Duodenal mucosa (tissue), 2 donors: ENCODE measurements around the gene ABCA7.

ENCODE experiments used
- H3K27ac ChIP-seq: one replicate; pipeline ENCODE4 v1.7.0; 2013; ENCODE audit warnings: low read depth, low read length
- H3K27me3 ChIP-seq, 2 donors: one replicate each; pipeline ENCODE4 v1.7.0; 2013; ENCODE audit warnings: low read length in 2 of 2, control low read depth in 1 of 2; ENCODE audit not compliant: insufficient read depth in 2 of 2, control insufficient read depth in 1 of 2
- H3K36me3 ChIP-seq, 2 donors: one replicate each; pipeline ENCODE4 v1.7.0; 2013; ENCODE audit warnings: low read length in 2 of 2, control low read depth in 1 of 2; ENCODE audit not compliant: insufficient read depth in 2 of 2, control insufficient read depth in 1 of 2
- H3K4me1 ChIP-seq, 2 donors: one replicate each; pipeline ENCODE4 v1.7.0; 2013; ENCODE audit warnings: low read length in 2 of 2, control low read depth in 1 of 2; ENCODE audit not compliant: insufficient read depth in 2 of 2, control insufficient read depth in 1 of 2
- H3K4me3 ChIP-seq, 2 donors: one replicate each; pipeline ENCODE4 v1.7.0; 2013; ENCODE audit warnings: low read length in 2 of 2, low read depth in 1 of 2
- H3K9ac ChIP-seq, 2 donors: one replicate each; pipeline ENCODE4 v1.7.0; 2013; ENCODE audit warnings: low read length in 2 of 2, low read depth in 1 of 2
- H3K9me3 ChIP-seq, 2 donors: one replicate each; pipeline ENCODE4 v1.7.0; 2013; ENCODE audit warnings: low read length in 2 of 2, control low read depth in 1 of 2; ENCODE audit not compliant: control insufficient read depth in 1 of 2

The ABCA7 gene, protein sequence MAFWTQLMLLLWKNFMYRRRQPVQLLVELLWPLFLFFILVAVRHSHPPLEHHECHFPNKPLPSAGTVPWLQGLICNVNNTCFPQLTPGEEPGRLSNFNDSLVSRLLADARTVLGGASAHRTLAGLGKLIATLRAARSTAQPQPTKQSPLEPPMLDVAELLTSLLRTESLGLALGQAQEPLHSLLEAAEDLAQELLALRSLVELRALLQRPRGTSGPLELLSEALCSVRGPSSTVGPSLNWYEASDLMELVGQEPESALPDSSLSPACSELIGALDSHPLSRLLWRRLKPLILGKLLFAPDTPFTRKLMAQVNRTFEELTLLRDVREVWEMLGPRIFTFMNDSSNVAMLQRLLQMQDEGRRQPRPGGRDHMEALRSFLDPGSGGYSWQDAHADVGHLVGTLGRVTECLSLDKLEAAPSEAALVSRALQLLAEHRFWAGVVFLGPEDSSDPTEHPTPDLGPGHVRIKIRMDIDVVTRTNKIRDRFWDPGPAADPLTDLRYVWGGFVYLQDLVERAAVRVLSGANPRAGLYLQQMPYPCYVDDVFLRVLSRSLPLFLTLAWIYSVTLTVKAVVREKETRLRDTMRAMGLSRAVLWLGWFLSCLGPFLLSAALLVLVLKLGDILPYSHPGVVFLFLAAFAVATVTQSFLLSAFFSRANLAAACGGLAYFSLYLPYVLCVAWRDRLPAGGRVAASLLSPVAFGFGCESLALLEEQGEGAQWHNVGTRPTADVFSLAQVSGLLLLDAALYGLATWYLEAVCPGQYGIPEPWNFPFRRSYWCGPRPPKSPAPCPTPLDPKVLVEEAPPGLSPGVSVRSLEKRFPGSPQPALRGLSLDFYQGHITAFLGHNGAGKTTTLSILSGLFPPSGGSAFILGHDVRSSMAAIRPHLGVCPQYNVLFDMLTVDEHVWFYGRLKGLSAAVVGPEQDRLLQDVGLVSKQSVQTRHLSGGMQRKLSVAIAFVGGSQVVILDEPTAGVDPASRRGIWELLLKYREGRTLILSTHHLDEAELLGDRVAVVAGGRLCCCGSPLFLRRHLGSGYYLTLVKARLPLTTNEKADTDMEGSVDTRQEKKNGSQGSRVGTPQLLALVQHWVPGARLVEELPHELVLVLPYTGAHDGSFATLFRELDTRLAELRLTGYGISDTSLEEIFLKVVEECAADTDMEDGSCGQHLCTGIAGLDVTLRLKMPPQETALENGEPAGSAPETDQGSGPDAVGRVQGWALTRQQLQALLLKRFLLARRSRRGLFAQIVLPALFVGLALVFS (N-terminal part only)

DNA sequence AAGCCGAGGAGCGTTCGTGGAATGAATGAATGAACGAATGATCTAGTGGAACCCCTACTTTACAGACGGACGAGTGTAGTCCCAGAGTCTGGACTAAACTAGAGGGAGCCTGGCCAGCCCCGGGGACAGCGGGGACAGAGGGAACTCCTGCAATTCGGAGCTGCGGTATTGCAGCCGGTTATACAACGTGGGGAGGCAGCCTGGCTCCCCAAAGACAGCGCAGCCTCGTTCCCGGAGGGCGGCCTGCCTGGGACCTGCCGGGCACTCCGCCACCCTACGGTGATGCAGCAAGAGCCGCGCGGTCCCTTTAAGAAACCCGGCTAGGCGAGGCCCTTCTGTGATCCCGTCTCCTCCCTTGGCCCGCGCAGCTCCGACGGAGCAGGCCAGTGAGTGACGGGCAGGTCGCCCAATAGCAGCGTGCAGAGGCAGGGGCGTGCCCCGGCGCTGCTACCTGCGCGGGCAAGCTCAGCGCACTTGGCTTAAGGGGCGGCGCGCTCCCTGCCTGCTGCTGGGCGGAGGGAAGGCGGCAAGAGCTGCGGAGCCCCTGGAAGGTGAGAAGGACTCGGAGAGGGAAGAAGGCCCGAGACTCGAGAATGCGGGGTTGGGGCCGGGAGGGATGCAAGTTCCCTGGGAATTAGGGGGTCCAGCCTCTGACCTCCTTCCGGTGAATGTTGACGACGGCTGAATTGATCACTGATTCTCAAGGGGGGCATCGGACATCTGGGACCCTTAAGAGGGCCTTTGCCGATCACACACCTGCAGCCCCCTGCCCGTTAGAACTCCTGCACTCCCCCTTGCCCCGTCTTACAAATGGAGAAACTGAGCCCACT is at the start of gene ABCA7:
ABCA7 (plus strand) TSS at position 462 of the 830 bp plus-strand sequence. CDS start 1,255 bp downstream, outside the sequence.
- Histone ChIP-seq H3K27me3 (no peaks in the 10 kb centered on the region), H3K36me3 (peaks cover 0 to 5% of the 10 kb centered on the region in 2 donors), H3K4me3 (peak within 1 kb of the TSS; percentile 71 to 81), H3K27ac (no peak within 1 kb of the TSS), H3K9me3 (no peaks in the 10 kb centered on the region), H3K9ac (peak within 1 kb of the TSS; percentile 69 to 73), H3K4me1 (peaks cover 27 to 55% of the 10 kb centered on the region in 2 donors)

GRCh38 chr19:990119-990571 is 49.8 kb upstream of the ABCA7 start:
- H3K4me3 ChIP-seq = no peak overlapping the region
- no peak overlapping the region for H3K9ac ChIP-seq
- peaks cover 0 to 25% of the 10 kb centered on the region in 2 donors for H3K36me3 ChIP-seq
- H3K27me3 ChIP-seq = peaks cover under 1% of the 10 kb centered on the region in 2 donors
- peaks cover 0 to 2% of the 10 kb centered on the region in 2 donors for H3K4me1 ChIP-seq
- H3K27ac ChIP-seq = no peak overlapping the region
- H3K9me3 ChIP-seq = no peaks in the 10 kb centered on the region

- no peaks in the 10 kb centered on the region for H3K9me3 ChIP-seq
- H3K9ac ChIP-seq = no peak overlapping the region
- H3K4me1 ChIP-seq = no peaks in the 10 kb centered on the region
- H3K36me3 ChIP-seq = peaks cover 0 to 24% of the 10 kb centered on the region in 2 donors
- peaks cover 6% of the 10 kb centered on the region in 2 donors for H3K27me3 ChIP-seq
- no peak overlapping the region for H3K27ac ChIP-seq
- H3K4me3 ChIP-seq = no peak overlapping the region
These were observed 49.2 kb upstream of the ABCA7 start for GRCh38 chr19:990746-991145.

GRCh38 chr19:991174-991931 is 48.6 kb upstream of the ABCA7 start:
- H3K36me3 ChIP-seq = peaks cover 0 to 21% of the 10 kb centered on the region in 2 donors

DNA sequence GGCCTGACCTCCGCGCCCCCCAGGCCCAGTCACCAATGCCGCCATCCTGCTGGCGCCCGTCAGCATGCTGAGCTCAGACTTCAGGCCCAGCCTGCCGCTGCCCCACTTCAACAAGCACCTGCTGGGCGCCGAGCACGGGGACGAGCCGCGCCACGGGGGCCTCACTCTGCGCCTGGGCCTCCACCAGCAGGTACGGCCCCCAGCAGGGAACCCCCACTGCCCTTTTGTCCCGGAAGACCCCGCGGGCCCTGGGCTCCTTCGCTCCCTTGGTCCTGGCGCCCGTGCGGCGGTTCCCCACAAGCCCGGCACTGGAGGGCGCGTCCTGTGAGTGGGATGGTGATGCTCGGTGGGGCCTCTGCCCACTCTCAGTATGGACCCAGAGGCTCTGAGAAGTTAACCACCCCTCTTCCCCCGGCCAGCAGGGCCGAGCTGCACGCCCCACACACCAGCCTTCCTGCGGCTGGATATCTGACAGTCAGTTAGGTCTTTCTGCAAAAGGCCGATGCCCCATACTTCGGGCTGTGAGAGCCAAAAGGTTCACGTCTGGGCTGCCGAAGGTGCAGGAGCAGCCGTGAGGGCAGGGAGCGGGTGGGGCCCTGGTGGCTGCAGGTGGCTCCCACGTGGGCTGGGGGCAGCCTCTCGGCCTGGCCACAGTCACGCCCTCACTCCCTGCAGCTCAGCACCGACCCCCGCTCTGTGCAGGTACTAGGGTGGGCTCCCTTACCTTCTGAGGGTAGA is 47.8 kb upstream of the ABCA7 start:
- Histone ChIP-seq H3K4me1 (no peaks in the 10 kb centered on the region), H3K36me3 (peaks cover 0 to 15% of the 10 kb centered on the region in 2 donors), H3K27ac (no peak overlapping the region), H3K4me3 (no peak overlapping the region), H3K9me3 (no peaks in the 10 kb centered on the region), H3K27me3 (peaks cover 17 to 18% of the 10 kb centered on the region in 2 donors), H3K9ac (no peak overlapping the region)

More at GRCh38 chr19:991174-991931, 48.6 kb upstream of the ABCA7 start:
- Histone ChIP-seq H3K4me1 (no peaks in the 10 kb centered on the region), H3K27ac (no peak overlapping the region), H3K9me3 (no peaks in the 10 kb centered on the region), H3K9ac (no peak overlapping the region), H3K27me3 (peaks cover 12% of the 10 kb centered on the region in 2 donors), H3K4me3 (no peak overlapping the region)

GRCh38 chr19:992670-993055 is 47.2 kb upstream of the ABCA7 start:
- Histone ChIP-seq H3K9ac (no peak overlapping the region), H3K4me1 (no peaks in the 10 kb centered on the region), H3K27me3 (peaks cover 22% of the 10 kb centered on the region in 2 donors), H3K9me3 (no peaks in the 10 kb centered on the region), H3K27ac (no peak overlapping the region), H3K36me3 (peaks cover 0 to 15% of the 10 kb centered on the region in 2 donors), H3K4me3 (no peak overlapping the region)

DNA sequence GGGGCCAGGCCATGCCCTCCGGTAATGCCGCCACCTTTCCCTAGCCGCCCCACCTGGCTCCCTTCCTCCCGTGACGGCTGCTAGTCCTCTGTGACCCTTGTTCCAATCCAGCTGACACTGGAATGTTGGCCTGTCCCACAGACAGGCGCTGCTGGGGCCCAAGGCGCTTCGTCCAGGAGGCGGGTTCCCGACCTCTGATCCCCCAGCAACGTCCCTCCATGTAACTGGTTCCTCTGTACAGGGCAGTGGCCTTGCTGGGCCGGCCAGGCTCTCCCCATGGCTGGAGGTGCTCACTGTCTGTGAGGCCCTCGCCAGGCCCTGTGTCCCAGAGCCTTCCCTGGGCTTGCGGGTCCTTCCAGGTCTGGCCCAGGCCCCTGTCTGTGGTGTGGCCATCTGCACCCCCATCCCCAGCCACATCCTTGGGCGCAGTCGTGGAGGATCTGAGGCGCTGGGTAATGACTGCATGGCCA is 46.5 kb upstream of the ABCA7 start:
- Histone ChIP-seq H3K4me1 (no peaks in the 10 kb centered on the region), H3K9me3 (no peaks in the 10 kb centered on the region), H3K9ac (no peak overlapping the region), H3K36me3 (peaks cover 0 to 10% of the 10 kb centered on the region in 2 donors), H3K27ac (peak overlapping the region; percentile 10), H3K4me3 (no peak overlapping the region), H3K27me3 (peaks cover 30% of the 10 kb centered on the region in 2 donors)

GRCh38 chr19:993831-994393 is 46.0 kb upstream of the ABCA7 start:
- Histone ChIP-seq H3K27ac (no peak overlapping the region), H3K36me3 (peaks cover 0 to 9% of the 10 kb centered on the region in 2 donors), H3K9me3 (no peaks in the 10 kb centered on the region), H3K4me3 (no peak overlapping the region), H3K9ac (no peak overlapping the region), H3K4me1 (no peaks in the 10 kb centered on the region), H3K27me3 (peaks cover 35% of the 10 kb centered on the region in 2 donors)
